DOHH2 (cell line): ENCODE results near the gene ACYP2.

ENCODE experiments used
- H3F3A ChIP-seq: fragments of 200-600 bp; sonication (generic), shearing (Covaris generic); 2 replicates; pipeline ENCODE4 v1.6.0; 2016; ENCODE audit warnings: antibody characterized with exemption, mild to moderate bottlenecking; ENCODE audit not compliant: control insufficient read depth, insufficient read depth
- H3K27ac ChIP-seq: fragments of 200-600 bp; sonication (generic); 2 replicates; pipeline ENCODE4 v1.5.1; 2014; ENCODE audit warnings: low read depth, mild to moderate bottlenecking, low read length, moderate library complexity
- H3K27me3 ChIP-seq: fragments of 200-600 bp; sonication (generic); 2 replicates; pipeline ENCODE4 v1.6.1; 2014; ENCODE audit warnings: mild to moderate bottlenecking, low read length, mixed read lengths; ENCODE audit not compliant: control insufficient read depth
- H3K36me3 ChIP-seq: fragments of 200-600 bp; sonication (generic); 2 replicates; pipeline ENCODE4 v1.6.1; 2014; ENCODE audit warnings: mild to moderate bottlenecking, low read length, moderate library complexity, mixed read lengths; ENCODE audit not compliant: control insufficient read depth
- H3K4me1 ChIP-seq: fragments of 200-600 bp; sonication (generic); 2 replicates; pipeline ENCODE4 v1.6.1; 2014; ENCODE audit warnings: mild to moderate bottlenecking, low read length, mixed read lengths; ENCODE audit not compliant: control insufficient read depth
- H3K4me2 ChIP-seq: fragments of 200-600 bp; sonication (generic); 2 replicates; pipeline ENCODE4 v1.6.0; 2014; ENCODE audit warnings: mild to moderate bottlenecking, low read length, moderate library complexity
- H3K4me3 ChIP-seq: fragments of 200-600 bp; sonication (generic); 2 replicates; pipeline ENCODE4 v1.5.1; 2014; ENCODE audit warnings: mild to moderate bottlenecking, low read length, mixed read lengths
- H3K79me2 ChIP-seq: fragments of 200-600 bp; sonication (generic); 2 replicates; pipeline ENCODE4 v1.6.1; 2014; ENCODE audit warnings: mild to moderate bottlenecking, low read length, mixed read lengths; ENCODE audit not compliant: control insufficient read depth
- H3K9me2 ChIP-seq: fragments of 200-600 bp; sonication (generic); replicated peaks from 2 replicates; pipeline ENCODE4 v1.6.1; 2014; ENCODE audit warnings: mild to moderate bottlenecking, low read length, mixed read lengths; ENCODE audit not compliant: control insufficient read depth
- H3K9me3 ChIP-seq: fragments of 200-600 bp; sonication (generic); 2 replicates; pipeline ENCODE4 v1.6.1; 2014; ENCODE audit warnings: antibody characterized with exemption, low read length, mixed read lengths; ENCODE audit not compliant: control insufficient read depth, insufficient read depth
- H4K20me1 ChIP-seq: fragments of 200-600 bp; sonication (generic); 2 replicates; pipeline ENCODE4 v1.6.0; 2014; ENCODE audit warnings: low read depth, mild to moderate bottlenecking, antibody characterized with exemption, low read length, moderate library complexity; ENCODE audit not compliant: control insufficient read depth, insufficient read depth
- EZH2phosphoT487 ChIP-seq: fragments of 200-600 bp; sonication (generic); IDR thresholded peaks from 2 replicates; pipeline ENCODE4 v1.6.1; 2017; ENCODE audit warnings: borderline replicate concordance, mild to moderate bottlenecking, antibody characterized with exemption, low read length, moderate library complexity, mixed read lengths
- TF ChIP-seq, protein P1 (sequence below): fragments of 200-600 bp; sonication (generic); IDR thresholded peaks from one replicate; pipeline ENCODE4 v1.5.1; 2014; ENCODE audit warnings: antibody characterized with exemption, mild to moderate bottlenecking, low read depth, low read length; ENCODE audit not compliant: poor library complexity, severe bottlenecking

Gene ACYP2

DNA sequence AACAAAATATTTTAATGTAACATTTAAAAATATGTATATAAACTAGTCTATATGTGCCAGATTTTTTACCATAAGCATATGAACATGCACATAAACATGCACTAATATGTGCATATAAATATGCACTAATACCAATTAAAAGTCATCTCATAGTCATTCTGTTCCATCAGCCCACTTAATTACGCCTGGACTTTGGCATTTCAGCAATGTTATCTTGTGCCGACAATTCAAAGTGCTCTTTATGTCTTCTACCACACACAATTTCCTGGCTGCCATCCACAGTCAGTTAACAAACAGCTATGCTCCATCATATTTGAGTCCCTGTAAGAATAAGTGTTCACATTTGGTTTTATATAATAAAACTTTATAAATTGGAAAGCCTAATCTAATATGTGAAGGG lies 233.2 kb downstream of the ACYP2 start:
- H3K4me3 ChIP-seq, result no peak overlapping the region
- no peak overlapping the region for H3K4me2 ChIP-seq
- H3K9me3 ChIP-seq, result no peaks in the 10 kb centered on the region
- H4K20me1 ChIP-seq, result no peaks in the 10 kb centered on the region
- H3K27ac ChIP-seq, result no peak overlapping the region
- no peaks in the 10 kb centered on the region for H3K4me1 ChIP-seq
- no peaks in the 10 kb centered on the region for H3K36me3 ChIP-seq
- H3F3A ChIP-seq, result no peaks in the 10 kb centered on the region
- TF ChIP-seq, protein P1, sequence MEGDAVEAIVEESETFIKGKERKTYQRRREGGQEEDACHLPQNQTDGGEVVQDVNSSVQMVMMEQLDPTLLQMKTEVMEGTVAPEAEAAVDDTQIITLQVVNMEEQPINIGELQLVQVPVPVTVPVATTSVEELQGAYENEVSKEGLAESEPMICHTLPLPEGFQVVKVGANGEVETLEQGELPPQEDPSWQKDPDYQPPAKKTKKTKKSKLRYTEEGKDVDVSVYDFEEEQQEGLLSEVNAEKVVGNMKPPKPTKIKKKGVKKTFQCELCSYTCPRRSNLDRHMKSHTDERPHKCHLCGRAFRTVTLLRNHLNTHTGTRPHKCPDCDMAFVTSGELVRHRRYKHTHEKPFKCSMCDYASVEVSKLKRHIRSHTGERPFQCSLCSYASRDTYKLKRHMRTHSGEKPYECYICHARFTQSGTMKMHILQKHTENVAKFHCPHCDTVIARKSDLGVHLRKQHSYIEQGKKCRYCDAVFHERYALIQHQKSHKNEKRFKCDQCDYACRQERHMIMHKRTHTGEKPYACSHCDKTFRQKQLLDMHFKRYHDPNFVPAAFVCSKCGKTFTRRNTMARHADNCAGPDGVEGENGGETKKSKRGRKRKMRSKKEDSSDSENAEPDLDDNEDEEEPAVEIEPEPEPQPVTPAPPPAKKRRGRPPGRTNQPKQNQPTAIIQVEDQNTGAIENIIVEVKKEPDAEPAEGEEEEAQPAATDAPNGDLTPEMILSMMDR, result no peak
- TF ChIP-seq EZH2phosphoT487, result no peak
- no peaks in the 10 kb centered on the region for H3K9me2 ChIP-seq
- no peaks in the 10 kb centered on the region for H3K79me2 ChIP-seq
- H3K27me3 ChIP-seq, result no peaks in the 10 kb centered on the region

DNA sequence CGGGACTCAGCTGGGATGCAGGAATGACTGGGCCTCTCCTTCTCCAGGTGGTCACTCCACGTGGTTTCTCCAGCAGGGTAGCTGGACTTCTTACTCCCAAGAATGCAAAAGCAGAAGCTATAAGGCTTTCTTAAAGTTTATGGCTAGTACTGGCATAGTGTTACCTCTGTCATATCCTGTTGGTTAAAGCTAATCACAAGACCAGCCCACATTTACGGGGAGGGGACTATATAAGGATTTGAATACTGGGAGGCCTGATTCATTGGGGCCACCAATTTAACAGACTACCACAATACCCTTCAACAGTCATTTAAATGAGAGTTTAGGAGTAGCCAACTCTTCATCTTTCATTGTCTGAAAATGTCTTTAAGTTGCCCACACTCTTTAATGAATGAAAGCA lies 235.0 kb downstream of the ACYP2 start:
- Histone ChIP-seq H3K36me3 (no peaks in the 10 kb centered on the region), H3K9me3 (no peaks in the 10 kb centered on the region), H3F3A (no peaks in the 10 kb centered on the region), H3K27me3 (no peaks in the 10 kb centered on the region), H3K4me1 (no peaks in the 10 kb centered on the region), H4K20me1 (no peaks in the 10 kb centered on the region), H3K9me2 (no peaks in the 10 kb centered on the region), H3K4me2 (no peak overlapping the region), H3K4me3 (no peak overlapping the region), H3K27ac (no peak overlapping the region), H3K79me2 (no peaks in the 10 kb centered on the region)
- TF ChIP-seq, protein P1, result no peak
- no peak for TF ChIP-seq EZH2phosphoT487

DNA sequence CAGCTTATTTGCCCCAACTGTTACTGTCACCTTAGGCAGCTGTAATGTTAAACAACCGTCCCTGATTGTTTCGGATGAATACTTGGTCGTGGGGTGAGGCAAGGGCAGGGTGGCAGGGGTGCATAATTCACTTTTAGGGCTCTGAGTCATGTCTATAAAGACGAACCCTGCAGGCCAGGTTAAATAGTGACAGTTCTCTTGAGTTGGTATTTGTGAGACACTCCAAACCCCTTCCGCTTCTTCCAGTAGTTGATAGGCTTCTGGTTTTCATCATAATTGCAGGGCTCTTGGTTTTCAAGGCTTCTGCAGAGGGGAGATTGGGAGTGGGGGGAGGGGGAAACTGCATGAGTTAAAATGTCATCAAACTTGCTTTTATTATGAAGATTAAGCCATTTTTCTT lies 237.8 kb downstream of the ACYP2 start:
- no peaks in the 10 kb centered on the region for H3K4me1 ChIP-seq
- no peaks in the 10 kb centered on the region for H4K20me1 ChIP-seq
- H3K27ac ChIP-seq, result no peak overlapping the region
- H3K9me3 ChIP-seq, result no peaks in the 10 kb centered on the region
- TF ChIP-seq, protein P1, result no peak
- TF ChIP-seq EZH2phosphoT487, result no peak
- H3K9me2 ChIP-seq, result no peaks in the 10 kb centered on the region
- H3K4me2 ChIP-seq, result no peak overlapping the region
- no peaks in the 10 kb centered on the region for H3K27me3 ChIP-seq
- no peak overlapping the region for H3K4me3 ChIP-seq
- no peaks in the 10 kb centered on the region for H3F3A ChIP-seq
- H3K79me2 ChIP-seq, result no peaks in the 10 kb centered on the region
- H3K36me3 ChIP-seq, result no peaks in the 10 kb centered on the region
